Natural killer cell (primary cell): ENCODE measurements around the gene INPPL1. TPM values are rescaled to one million over a fixed set of nuclear protein-coding genes. Genes with fewer than 3 reads are reported as not detected.
"Not testable (repeated sequence)": the region's sequence is repeated elsewhere in the genome, so short reads cannot be mapped to it uniquely, and the experiment has no call there.

Source experiments
- ATAC-seq, 3 donors: fragments of 150-1000 bp in 2 of 3; fragments of 200-7000 bp in 1 of 3; cut with Tn5 transposase; 1 replicate in 1 of 3; 2 replicates in 2 of 3; pipeline ENCODE4 v1.10.0; 2021; ENCODE audit warnings: mild to moderate bottlenecking in 2 of 3, moderate library complexity in 2 of 3
- DNase-seq, 2 donors: peaks; one replicate each; pipeline versions ENCODE4 v3.0.0 to v3.0.0-alpha.2; 2013 to 2021; ENCODE audit warnings: mixed read lengths in 1 of 2
- H3K27ac ChIP-seq: one replicate; pipeline ENCODE4 v1.5.1; 2013; ENCODE audit warnings: mild to moderate bottlenecking, low read length
- H3K27me3 ChIP-seq: one replicate; pipeline ENCODE4 v1.6.1; 2013; ENCODE audit warnings: low read length; ENCODE audit not compliant: control insufficient read depth, insufficient read depth
- H3K36me3 ChIP-seq: one replicate; pipeline ENCODE4 v1.6.1; 2013; ENCODE audit warnings: low read length; ENCODE audit not compliant: control insufficient read depth, insufficient read depth
- H3K4me1 ChIP-seq: one replicate; pipeline ENCODE4 v1.6.1; 2013; ENCODE audit warnings: low read length; ENCODE audit not compliant: control insufficient read depth, insufficient read depth
- H3K4me3 ChIP-seq: one replicate; pipeline ENCODE4 v1.5.1; 2013; ENCODE audit warnings: low read length
- H3K9me3 ChIP-seq: one replicate; pipeline ENCODE4 v1.6.1; 2013; ENCODE audit warnings: low read length; ENCODE audit not compliant: control insufficient read depth, insufficient read depth
- H3K27ac Mint-ChIP-seq, 2 donors: one replicate each; pipeline ENCODE4 v1.8.0; 2022; ENCODE audit warnings: mild to moderate bottlenecking in 2 of 2, mixed read lengths in 2 of 2, moderate library complexity in 1 of 2
- H3K27me3 Mint-ChIP-seq, 2 donors: one replicate each; pipeline ENCODE4 v1.8.0; 2022; ENCODE audit warnings: low read depth in 2 of 2, mixed read lengths in 2 of 2
- H3K36me3 Mint-ChIP-seq: one replicate; pipeline ENCODE4 v1.8.0; 2022; ENCODE audit warnings: mixed read lengths
- H3K4me1 Mint-ChIP-seq, 2 donors: one replicate each; pipeline ENCODE4 v1.8.0; 2022; ENCODE audit warnings: mixed read lengths in 2 of 2
- H3K4me3 Mint-ChIP-seq: one replicate; pipeline ENCODE4 v1.8.0; 2022; ENCODE audit warnings: mild to moderate bottlenecking, moderate library complexity, mixed read lengths
- H3K9me3 Mint-ChIP-seq, 2 donors: one replicate each; pipeline ENCODE4 v1.8.0; 2022; ENCODE audit warnings: mixed read lengths in 2 of 2
- CTCF ChIP-seq: fragments of 200-600 bp; IDR thresholded peaks from one replicate; pipeline ENCODE4 v1.8.0; 2022; ENCODE audit warnings: antibody characterized with exemption
- WGBS: methylation state at CpG from one replicate; pipeline ENCODE4 v1.1.7; 2013; ENCODE audit warnings: missing lambda C conversion rate; ENCODE audit not compliant: insufficient coverage; 5-methylcytosine and 5-hydroxymethylcytosine counted together
- intact Hi-C: fragments of 100-400 bp; cut with micrococcal nuclease; formaldehyde crosslinking; loops from one replicate; pipeline ENCODE4 v1.14.2; 2022
- total RNA-seq, 4 donors: library from RNA; stranded (reverse); fragments of 120-200 nt in 1 of 4; gene quantifications; one replicate each; pipeline versions ENCODE4 v1.2.3 to v1.2.4, GENCODE V29; 2013 to 2022

The INPPL1 gene
- total RNA-seq, 3 donors from 2014 or later (not counting 1 experiment from before 2014, with no cell fraction given), result 193 to 207 (median 195) TPM

- DNase-seq, result no peak
- peaks cover 6 to 8% of the 10 kb centered on the region in 2 donors for H3K27me3 Mint-ChIP-seq
- H3K36me3 Mint-ChIP-seq, result peaks cover 10% of the 10 kb centered on the region
- H3K27ac Mint-ChIP-seq, result no peak overlapping the region
- Histone ChIP-seq H3K36me3 (no peaks in the 10 kb centered on the region), H3K9me3 (peaks cover 5% of the 10 kb centered on the region), H3K4me3 (no peak overlapping the region), H3K27me3 (no peaks in the 10 kb centered on the region), H3K27ac (no peak overlapping the region), H3K4me1 (no peaks in the 10 kb centered on the region)
- intact Hi-C loops, result no loop called here
- no peaks in the 10 kb centered on the region for H3K4me1 Mint-ChIP-seq
- H3K9me3 Mint-ChIP-seq, result peaks cover 5 to 8% of the 10 kb centered on the region in 2 donors
- ATAC-seq, result no peak
- H3K4me3 Mint-ChIP-seq, result no peak overlapping the region
- no peak for TF ChIP-seq CTCF
Measured at GRCh38 chr11:72204886-72205285, 19.7 kb upstream of the INPPL1 start.

- Mint-ChIP-seq H3K36me3 (peaks cover 13% of the 10 kb centered on the region), H3K27me3 (peaks cover 7 to 13% of the 10 kb centered on the region in 2 donors)
- H3K27ac ChIP-seq, H3K9me3 ChIP-seq, H3K4me1 ChIP-seq, H3K4me1 Mint-ChIP-seq, H3K9me3 Mint-ChIP-seq, H3K27ac Mint-ChIP-seq, H3K4me3 ChIP-seq, ATAC-seq, intact Hi-C loops, DNase-seq, H3K27me3 ChIP-seq, H3K4me3 Mint-ChIP-seq, H3K36me3 ChIP-seq: not testable (repeated sequence)
- 86% methylated on average over 2 of the region's 2 CpGs for WGBS
Measured at GRCh38 chr11:72206794-72207193, 17.8 kb upstream of the INPPL1 start.

- ATAC-seq (no peak), DNase-seq (no peak)
- peaks cover 13% of the 10 kb centered on the region for H3K36me3 Mint-ChIP-seq
- Histone ChIP-seq H3K9me3 (peaks cover 5% of the 10 kb centered on the region), H3K4me3 (no peak overlapping the region), H3K27me3 (no peaks in the 10 kb centered on the region), H3K4me1 (no peaks in the 10 kb centered on the region), H3K36me3 (no peaks in the 10 kb centered on the region), H3K27ac (no peak overlapping the region)
- H3K4me3 Mint-ChIP-seq, result no peak overlapping the region
- intact Hi-C loops, result no loop called here
- H3K4me1 Mint-ChIP-seq, result no peaks in the 10 kb centered on the region
- peaks cover 11 to 19% of the 10 kb centered on the region in 2 donors for H3K27me3 Mint-ChIP-seq
- no peak for TF ChIP-seq CTCF
- peaks cover 6 to 9% of the 10 kb centered on the region in 2 donors for H3K9me3 Mint-ChIP-seq
- no peak overlapping the region for H3K27ac Mint-ChIP-seq
- 89% methylated on average over 3 of the region's 3 CpGs for WGBS
Measured at GRCh38 chr11:72208281-72208680, 16.3 kb upstream of the INPPL1 start.

GRCh38 chr11:72209101-72209500, 15.5 kb upstream of the INPPL1 start:
- ATAC-seq, result no peak
- WGBS, result 78% methylated on average over 4 of the region's 4 CpGs
- H3K9me3 Mint-ChIP-seq, result peaks cover 6 to 9% of the 10 kb centered on the region in 2 donors

More at GRCh38 chr11:72209101-72209500, 15.5 kb upstream of the INPPL1 start:
- Histone ChIP-seq H3K9me3 (peaks cover 5% of the 10 kb centered on the region), H3K27ac (no peak overlapping the region), H3K27me3 (no peaks in the 10 kb centered on the region), H3K4me1 (no peaks in the 10 kb centered on the region), H3K4me3 (no peak overlapping the region), H3K36me3 (no peaks in the 10 kb centered on the region)
- H3K4me3 Mint-ChIP-seq, result no peak overlapping the region
- DNase-seq, result no peak
- no peak for TF ChIP-seq CTCF
- peaks cover 13% of the 10 kb centered on the region for H3K36me3 Mint-ChIP-seq
- H3K27me3 Mint-ChIP-seq, result peaks cover 11 to 19% of the 10 kb centered on the region in 2 donors
- H3K4me1 Mint-ChIP-seq, result no peaks in the 10 kb centered on the region
- H3K27ac Mint-ChIP-seq, result no peak overlapping the region
- intact Hi-C loops, result no loop called here
